HepG2 (cell line): Measurements from ENCODE around the gene ITGB2. TPM values are rescaled to one million over a fixed set of nuclear protein-coding genes. Genes with fewer than 3 reads are reported as not detected.

ENCODE experiments used
- ISL2 ChIP-seq: sonication (generic); formaldehyde crosslinking; IDR thresholded peaks from 2 replicates; pipeline ENCODE4 v1.5.0; 2020; ENCODE audit warnings: missing genetic modification reagents
- RFXANK ChIP-seq: IDR thresholded peaks from 2 replicates; pipeline ENCODE4 v1.6.1; 2016
- ZBTB40 ChIP-seq, 2 experiments: fragments of 450-650 bp in 1 of 2; sonication (generic) in 1 of 2; formaldehyde crosslinking in 1 of 2; IDR thresholded peaks; 2 replicates each; pipeline versions ENCODE4 v1.6.1 to v1.8.0; 2016 to 2022; ENCODE audit warnings: antibody characterized with exemption in 1 of 2, mild to moderate bottlenecking in 1 of 2, missing genetic modification reagents in 1 of 2
- ZNF609 ChIP-seq: sonication (generic); formaldehyde crosslinking; IDR thresholded peaks from 2 replicates; pipeline ENCODE4 v1.4.0; 2020; ENCODE audit warnings: mild to moderate bottlenecking, missing genetic modification reagents, borderline replicate concordance
- ZNF747 ChIP-seq: sonication (generic); formaldehyde crosslinking; IDR thresholded peaks from 2 replicates; pipeline ENCODE4 v1.8.1; 2023; ENCODE audit warnings: missing genetic modification reagents, mild to moderate bottlenecking, borderline replicate concordance
- ZNF773 ChIP-seq: sonication (generic); formaldehyde crosslinking; IDR thresholded peaks from 2 replicates; pipeline ENCODE4 v1.4.0; 2020; ENCODE audit warnings: missing genetic modification reagents, borderline replicate concordance
- ZNF800 ChIP-seq: sonication (generic); formaldehyde crosslinking; IDR thresholded peaks from 2 replicates; pipeline ENCODE4 v1.4.0; 2020; ENCODE audit warnings: missing genetic modification reagents
- polyA plus RNA-seq, 8 experiments: library from polyadenylated mRNA; depleted of rRNA in 3 of 8; stranded (reverse) in 7 of 8; unstranded in 1 of 8; fragments of >200 nt; fragmentation: Illumina TruSeq in 4 of 8; extraction: Trizol in 4 of 8; gene quantifications; 2 replicates each; pipeline versions ENCODE4 v1.2.1 to v1.2.3, GENCODE V29; 2011 to 2016; ENCODE audit warnings: low read depth in 4 of 8, missing spikeins in 1 of 8, mixed read lengths in 1 of 8; ENCODE audit not compliant: insufficient read depth in 1 of 8
- total RNA-seq, 5 experiments: library from RNA; depleted of rRNA; stranded (reverse); fragments of >200 nt; fragmentation: Illumina TruSeq; extraction: Trizol; gene quantifications; 2 replicates each; pipeline ENCODE4 v1.2.3, GENCODE V29; 2016; ENCODE audit warnings: low read depth in 1 of 5

ITGB2 gene
- total and polyA plus RNA-seq, 2 of the 13 experiments (the other 11 are each of a cell fraction or from before 2014, with no cell fraction given), result 4.2 to 18.0 TPM

GRCh38 chr21:44869781-44870747 lies 50.6 kb downstream of the ITGB2 start (continued):
- TF ChIP-seq ZBTB40 (IDR thresholded peaks at IDR 0.05), result no peak
- no peak; the same call in 1 of the 2 replicates for TF ChIP-seq ZBTB40 (CRISPR knock-in tag; IDR thresholded peaks at IDR 0.05)
- TF ChIP-seq RFXANK (CRISPR knock-in tag), result no peak
- no peak for TF ChIP-seq ISL2
- TF ChIP-seq ZNF800 (CRISPR knock-in tag), result no peak
- TF ChIP-seq ZNF609, result no peak
- no peak for TF ChIP-seq ZNF773 (CRISPR knock-in tag)
- TF ChIP-seq ZNF747 (CRISPR knock-in tag), result no peak
